HEK293 (cell line): ENCODE measurements around the gene AGMO.

Source experiments
- CTCF ChIP-seq: fragments of 450-650 bp; formaldehyde crosslinking; IDR thresholded peaks from 2 replicates; pipeline ENCODE4 v1.5.1; 2016; ENCODE audit warnings: missing biosample characterization, missing genetic modification characterization
- RBAK ChIP-seq: fragments of 450-650 bp; formaldehyde crosslinking; IDR thresholded peaks from 2 replicates; pipeline ENCODE4 v1.5.1; 2016; ENCODE audit warnings: missing biosample characterization, missing genetic modification characterization
- SP7 ChIP-seq: fragments of 450-650 bp; formaldehyde crosslinking; IDR thresholded peaks from 2 replicates; pipeline ENCODE4 v1.5.1; 2016; ENCODE audit warnings: missing biosample characterization, missing genetic modification characterization
- ZNF169 ChIP-seq: fragments of 450-650 bp; formaldehyde crosslinking; IDR thresholded peaks from 2 replicates; pipeline ENCODE4 v1.5.1; 2016; ENCODE audit warnings: missing biosample characterization, missing genetic modification characterization
- ZNF391 ChIP-seq: fragments of 450-650 bp; formaldehyde crosslinking; IDR thresholded peaks from 2 replicates; pipeline ENCODE4 v1.5.1; 2016; ENCODE audit warnings: low read depth, missing biosample characterization, missing genetic modification characterization, borderline replicate concordance
- ZNF48 ChIP-seq: fragments of 450-650 bp; formaldehyde crosslinking; IDR thresholded peaks from 2 replicates; pipeline ENCODE4 v1.5.1; 2016; ENCODE audit warnings: missing biosample characterization, missing genetic modification characterization
- ZNF610 ChIP-seq: fragments of 450-650 bp; formaldehyde crosslinking; IDR thresholded peaks from 2 replicates; pipeline ENCODE4 v1.5.1; 2016; ENCODE audit warnings: missing biosample characterization, missing genetic modification characterization, borderline replicate concordance
- ZNF76 ChIP-seq: fragments of 450-650 bp; formaldehyde crosslinking; IDR thresholded peaks from 2 replicates; pipeline ENCODE4; 2016; ENCODE audit warnings: low read depth, missing biosample characterization, missing genetic modification characterization, borderline replicate concordance

- TF ChIP-seq SP7 (tag by site-specific recombination): no peak
- no peak for TF ChIP-seq ZNF48 (tag by site-specific recombination)
- TF ChIP-seq RBAK: no peak
- no peak for TF ChIP-seq ZNF610
- TF ChIP-seq CTCF (tag by site-specific recombination): no peak
- TF ChIP-seq ZNF391 (tag by site-specific recombination): no peak
- TF ChIP-seq ZNF76: no peak
- no peak for TF ChIP-seq ZNF169
Observed at GRCh38 chr7:15159261-15159660, 402.6 kb downstream of the AGMO start.
